IMR-90 (cell line): ENCODE results near the gene IL4. TPM values are rescaled to one million over a fixed set of nuclear protein-coding genes. Genes with fewer than 3 reads are reported as not detected.

Source experiments
- ATAC-seq: fragments of 200-7000 bp; cut with Tn5 transposase; 2 replicates; pipeline ENCODE4 v1.9.1; 2020; ENCODE audit warnings: low read depth, mild to moderate bottlenecking, moderate library complexity
- BruUV-seq: library from RNA; stranded (reverse); fragments of 400-500 nt; replicated peaks from 2 replicates; lab custom pipeline; 2021; lab: Mats Ljungman, UMichigan
- CTCF ChIA-PET: fragments of 300-600 bp; formaldehyde crosslinking; extraction: SDS; loops from one replicate; lab custom pipeline; 2021; ENCODE audit warnings: antibody characterized with exemption; lab: Yijun Ruan, JAX
- POLR2A ChIA-PET: fragments of 300-600 bp; sonication (Branson Sonifier 250); formaldehyde crosslinking; loops from one replicate; lab custom pipeline; 2022; ENCODE audit warnings: antibody characterized with exemption; ENCODE audit not compliant: unreplicated experiment; lab: Charles Lee
- DNase-seq: peaks from one replicate; pipeline ENCODE4 v3.0.0; 2013
- H2AFZ ChIP-seq: replicated peaks from 2 replicates; pipeline ENCODE3; 2013; ENCODE audit warnings: low read length, mild to moderate bottlenecking; ENCODE audit not compliant: poor library complexity
- H2AK5ac ChIP-seq: 2 replicates; pipeline ENCODE4 v1.6.1; 2013; ENCODE audit warnings: low read depth, low read length, inconsistent platforms
- H2AK9ac ChIP-seq: replicated peaks from 2 replicates; pipeline ENCODE3; 2013; ENCODE audit warnings: mild to moderate bottlenecking, low read depth, low read length, moderate library complexity; ENCODE audit not compliant: poor library complexity
- H2BK120ac ChIP-seq: 2 replicates; pipeline ENCODE4 v1.6.1; 2013; ENCODE audit warnings: low read depth, low read length, inconsistent platforms
- H2BK15ac ChIP-seq: 3 replicates; pipeline ENCODE4 v1.6.1; 2013; ENCODE audit warnings: low read depth, low read length, inconsistent platforms
- H2BK20ac ChIP-seq: 2 replicates; pipeline ENCODE4 v1.6.1; 2013; ENCODE audit warnings: low read depth, mild to moderate bottlenecking, inconsistent platforms, low read length, moderate library complexity
- H2BK5ac ChIP-seq: 2 replicates; pipeline ENCODE4 v1.6.1; 2013; ENCODE audit warnings: mild to moderate bottlenecking, low read depth, low read length, inconsistent platforms; ENCODE audit not compliant: poor library complexity, severe bottlenecking
- H3K14ac ChIP-seq: replicated peaks from 2 replicates; pipeline ENCODE4 v1.6.1; 2013; ENCODE audit warnings: low read depth, low read length, inconsistent platforms
- H3K18ac ChIP-seq: 2 replicates; pipeline ENCODE4 v1.6.1; 2013; ENCODE audit warnings: low read depth, low read length, control low read depth
- H3K23ac ChIP-seq: 2 replicates; pipeline ENCODE4 v1.6.1; 2013; ENCODE audit warnings: low read depth, low read length, inconsistent platforms
- H3K27ac ChIP-seq: 2 replicates; pipeline ENCODE4 v1.5.1; 2013; ENCODE audit warnings: mild to moderate bottlenecking, control low read depth, low read length; ENCODE audit not compliant: insufficient read depth
- H3K27me3 ChIP-seq: 2 replicates; pipeline ENCODE4 v1.6.1; 2013; ENCODE audit warnings: low read length; ENCODE audit not compliant: control insufficient read depth, insufficient read depth
- H3K36me3 ChIP-seq: 2 replicates; pipeline ENCODE4 v1.6.1; 2013; ENCODE audit warnings: low read length, mixed read lengths; ENCODE audit not compliant: control insufficient read depth, insufficient read depth
- H3K4ac ChIP-seq: 2 replicates; pipeline ENCODE4 v1.6.1; 2013; ENCODE audit warnings: low read depth, low read length, inconsistent platforms
- H3K4me1 ChIP-seq: 2 replicates; pipeline ENCODE4 v1.6.1; 2013; ENCODE audit warnings: low read length, mixed read lengths; ENCODE audit not compliant: control insufficient read depth, insufficient read depth
- H3K4me2 ChIP-seq: 2 replicates; pipeline ENCODE4 v1.6.1; 2013; ENCODE audit warnings: low read depth, mild to moderate bottlenecking, control low read depth, low read length, moderate library complexity
- H3K4me3 ChIP-seq: 2 replicates; pipeline ENCODE4 v1.5.1; 2013; ENCODE audit warnings: low read depth, mild to moderate bottlenecking, control low read depth, low read length, moderate library complexity; ENCODE audit not compliant: insufficient read depth
- H3K56ac ChIP-seq: 2 replicates; pipeline ENCODE4 v1.6.1; 2013; ENCODE audit warnings: low read length, inconsistent platforms; ENCODE audit not compliant: insufficient read depth; ENCODE audit errors: extremely low read depth
- H3K79me1 ChIP-seq, 2 experiments: 2 replicates each; pipeline ENCODE4 v1.6.1; 2013; ENCODE audit warnings: low read length in 2 of 2, inconsistent platforms in 1 of 2, low read depth in 1 of 2
- H3K9ac ChIP-seq: 2 replicates; pipeline ENCODE4 v1.6.1; 2013; ENCODE audit warnings: low read depth, low read length, control low read depth
- H3K9me1 ChIP-seq: 2 replicates; pipeline ENCODE4 v1.6.1; 2013; ENCODE audit warnings: low read length, inconsistent platforms; ENCODE audit not compliant: insufficient read depth
- H3K9me3 ChIP-seq: 2 replicates; pipeline ENCODE4 v1.6.1; 2013; ENCODE audit warnings: low read length; ENCODE audit not compliant: control insufficient read depth, insufficient read depth
- H4K20me1 ChIP-seq: 2 replicates; pipeline ENCODE4 v1.6.1; 2013; ENCODE audit warnings: low read length, inconsistent platforms; ENCODE audit not compliant: insufficient read depth
- H4K5ac ChIP-seq: 2 replicates; pipeline ENCODE4 v1.6.1; 2013; ENCODE audit warnings: mild to moderate bottlenecking, low read depth, low read length, control low read depth
- H4K8ac ChIP-seq, 2 experiments: 2 replicates each; pipeline ENCODE4 v1.6.1; 2013; ENCODE audit warnings: low read depth in 2 of 2, low read length in 2 of 2, control low read depth in 1 of 2, inconsistent platforms in 1 of 2
- H4K91ac ChIP-seq: 2 replicates; pipeline ENCODE4 v1.6.1; 2013; ENCODE audit warnings: low read depth, low read length, inconsistent platforms; ENCODE audit not compliant: insufficient read depth
- MAFK ChIP-seq: IDR thresholded peaks from 2 replicates; pipeline ENCODE4 v1.6.1; 2012; ENCODE audit warnings: low read depth, low read length, improper control_type of control experiment
- WGBS, 2 experiments: methylation state at CpG; one replicate each; pipeline versions ENCODE4 v1.1.5 to v1.1.7; 2013; ENCODE audit warnings: missing lambda C conversion rate in 2 of 2; ENCODE audit not compliant: insufficient read length in 1 of 2; ENCODE audit errors: extremely low coverage in 2 of 2; 5-methylcytosine and 5-hydroxymethylcytosine counted together
- dilution Hi-C: fragments of 300-500 bp; cut with HindIII; formaldehyde crosslinking; loops from one replicate; pipeline ENCODE4 v1.14.3; 2018; ENCODE audit warnings: low sequenced_read_pairs; ENCODE audit not compliant: unreplicated experiment
- in situ Hi-C: fragments of 300-500 bp; cut with MboI; formaldehyde crosslinking; loops from 3 replicates; pipeline ENCODE4 v1.14.3; 2019; ENCODE audit warnings: low sequenced_read_pairs, inconsistent platforms, mixed read lengths
- intact Hi-C: fragments of 100-400 bp; cut with micrococcal nuclease; formaldehyde crosslinking; loops from 2 replicates; pipeline ENCODE4 v1.10.0; 2022
- polyA plus RNA-seq, 3 experiments: library from polyadenylated mRNA; depleted of rRNA; stranded (reverse); fragments of >200 nt; gene quantifications; 2 replicates each; pipeline ENCODE4 v1.2.3, GENCODE V29; 2012; ENCODE audit warnings: low replicate concordance in 1 of 3
- total RNA-seq: library from RNA; depleted of rRNA; stranded (reverse); fragments of >200 nt; gene quantifications from 2 replicates; pipeline ENCODE4 v1.2.3, GENCODE V29; 2012

IL4 gene
- total and polyA plus RNA-seq, 2 of the 4 experiments (the other 2 are of a cell fraction): not detected

- Histone ChIP-seq H3K9ac (no peak overlapping the region), H2AK9ac (no peak overlapping the region), H3K27ac (no peak overlapping the region), H2BK15ac (no peak overlapping the region), H3K36me3 (peaks cover 32% of the 10 kb centered on the region), H3K4me3 (no peak overlapping the region), H3K9me3 (no peaks in the 10 kb centered on the region), H4K5ac (no peak overlapping the region), H4K91ac (no peak overlapping the region), H2AK5ac (no peak overlapping the region), H2BK20ac (no peak overlapping the region), H2BK5ac (no peak overlapping the region), H2AFZ (no peak overlapping the region), H2BK120ac (no peak overlapping the region), H3K56ac (no peak overlapping the region), H3K14ac (no peak overlapping the region), H4K20me1 (no peaks in the 10 kb centered on the region), H3K27me3 (no peaks in the 10 kb centered on the region), H3K23ac (no peak overlapping the region), H4K8ac (no peak overlapping the region), H3K4me2 (no peak overlapping the region), H3K9me1 (peaks cover 2% of the 10 kb centered on the region; the same call in 1 of the 2 replicates), H3K4me1 (no peaks in the 10 kb centered on the region), H3K4ac (no peak overlapping the region), H3K79me1 (no peaks in the 10 kb centered on the region), H3K18ac (no peak overlapping the region)
- intact Hi-C loops (no loop called here), dilution Hi-C loops (no loop called here), in situ Hi-C loops (no loop called here)
- ChIA-PET POLR2A (no interaction called here), CTCF (no interaction called here)
- WGBS, 2 experiments: 100% methylated on average over 3 of the region's 4 CpGs; no CpG with 5 or more reads in 1 of the 2 experiments
- DNase-seq (no peak), ATAC-seq (no peak)
- BruUV-seq: no TSS peak
- no peak for TF ChIP-seq MAFK
Measured at GRCh38 chr5:132640613-132641012, 33.2 kb upstream of the IL4 start.
